HG03575 (cell line): ENCODE results near the gene FOXK1.

Experiments
- ATAC-seq: cut with Tn5 transposase; IDR thresholded peaks from one replicate; pipeline ENCODE4 v1.9.1; 2021; ENCODE audit not compliant: unreplicated experiment, insufficient number of reproducible peaks, low FRiP score; ENCODE audit errors: extremely low read depth

FOXK1 gene

GRCh38 chr7:4771737-4772136 is 89.6 kb downstream of the FOXK1 start:
- ATAC-seq, result no peak

GRCh38 chr7:4772306-4772705 is 90.2 kb downstream of the FOXK1 start:
- ATAC-seq, result no peak

- no peak for ATAC-seq
Observed at GRCh38 chr7:4774007-4774406, 91.9 kb downstream of the FOXK1 start.

- peak; percentile 31 for ATAC-seq
Observed at GRCh38 chr7:4774658-4775249, 92.7 kb downstream of the FOXK1 start.

- peak; percentile 33 for ATAC-seq
Observed at GRCh38 chr7:4775250-4775847, 93.3 kb downstream of the FOXK1 start, which contains the start of gene AP5Z1. AP5Z1 (plus strand) TSS chr7:4775623; CDS start chr7:4775716, 93 bp downstream.

GRCh38 chr7:4775848-4776623 is 93.9 kb downstream of the FOXK1 start:
- ATAC-seq, result no peak

- ATAC-seq, result no peak
Observed at GRCh38 chr7:4779118-4779517, 97.0 kb downstream of the FOXK1 start.

GRCh38 chr7:4781366-4782069 is 99.4 kb downstream of the FOXK1 start:
- ATAC-seq, result no peak

GRCh38 chr7:4782333-4783291 is 100.5 kb downstream of the FOXK1 start:
- no peak for ATAC-seq

- no peak for ATAC-seq
Observed at GRCh38 chr7:4783292-4783652, 101.2 kb downstream of the FOXK1 start.

GRCh38 chr7:4783762-4784351 is 101.8 kb downstream of the FOXK1 start:
- no peak for ATAC-seq

- no peak for ATAC-seq
Observed at GRCh38 chr7:4784799-4785198, 102.7 kb downstream of the FOXK1 start.

- no peak for ATAC-seq
Observed at GRCh38 chr7:4785371-4785770, 103.3 kb downstream of the FOXK1 start.

GRCh38 chr7:4786015-4786414 is 103.9 kb downstream of the FOXK1 start:
- no peak for ATAC-seq

- no peak for ATAC-seq
Observed at GRCh38 chr7:4787541-4787940, 105.4 kb downstream of the FOXK1 start.

- no peak for ATAC-seq
Observed at GRCh38 chr7:4787947-4788626, 106.0 kb downstream of the FOXK1 start.

- ATAC-seq, result no peak
Observed at GRCh38 chr7:4788627-4789189, 106.6 kb downstream of the FOXK1 start.
